AG09309 (cell line): ENCODE data around the gene JMJD8.

Experiments
- DNase-seq: peaks from one replicate; pipeline ENCODE4 v3.0.0-alpha.2; 2010; ENCODE audit warnings: low read depth
- H3K4me3 ChIP-seq: 2 replicates; pipeline ENCODE4 v1.5.1; 2011; ENCODE audit warnings: mild to moderate bottlenecking, low read depth, low read length, moderate library complexity; ENCODE audit not compliant: control insufficient read depth
- TF ChIP-seq, protein P1 (sequence below): IDR thresholded peaks from 2 replicates; pipeline ENCODE4 v1.5.1; 2011; ENCODE audit warnings: mild to moderate bottlenecking, low read depth, low read length, inconsistent platforms; ENCODE audit not compliant: insufficient read depth, control insufficient read depth; ENCODE audit errors: missing control alignments

The JMJD8 gene

DNA sequence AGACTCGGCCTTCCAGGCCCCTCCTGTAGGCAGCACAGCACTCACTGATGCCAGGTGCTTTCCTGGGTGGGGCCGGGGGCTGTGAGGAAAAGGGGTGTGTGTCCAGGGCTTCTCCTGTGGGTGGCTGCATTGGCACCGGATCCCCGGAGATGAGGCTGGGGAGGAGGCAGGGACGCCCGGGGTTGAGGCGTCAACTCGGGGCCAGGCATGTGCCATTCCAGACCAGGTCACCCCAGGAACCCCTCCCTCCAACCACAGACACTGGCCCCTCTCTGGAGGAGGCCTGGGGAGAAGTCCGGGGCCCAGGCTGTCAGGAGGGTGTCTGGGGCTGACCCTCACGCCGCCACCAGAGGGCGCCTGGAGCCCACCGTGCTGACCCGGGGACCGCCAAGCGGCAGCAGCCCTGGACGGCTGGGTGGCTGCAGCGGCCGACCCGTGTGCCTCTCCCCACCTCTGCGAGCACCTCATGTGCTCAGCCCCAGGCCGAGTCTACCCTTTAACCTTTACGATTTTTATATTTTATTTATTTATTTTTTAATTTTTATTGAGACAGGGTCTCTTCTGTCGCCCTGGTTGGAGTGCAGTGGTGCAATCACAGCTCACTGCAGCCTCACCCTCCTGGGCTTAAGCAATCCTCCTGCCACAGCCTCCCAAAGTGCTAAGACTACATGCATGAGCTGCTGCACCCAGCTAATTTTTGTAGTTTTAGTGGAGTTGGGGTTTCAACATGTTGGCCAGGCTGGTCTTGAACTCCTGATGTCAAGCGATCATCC, 27.6 kb upstream of the JMJD8 start:
- DNase-seq = no peak
- H3K4me3 ChIP-seq = no peak overlapping the region
- TF ChIP-seq, protein P1, sequence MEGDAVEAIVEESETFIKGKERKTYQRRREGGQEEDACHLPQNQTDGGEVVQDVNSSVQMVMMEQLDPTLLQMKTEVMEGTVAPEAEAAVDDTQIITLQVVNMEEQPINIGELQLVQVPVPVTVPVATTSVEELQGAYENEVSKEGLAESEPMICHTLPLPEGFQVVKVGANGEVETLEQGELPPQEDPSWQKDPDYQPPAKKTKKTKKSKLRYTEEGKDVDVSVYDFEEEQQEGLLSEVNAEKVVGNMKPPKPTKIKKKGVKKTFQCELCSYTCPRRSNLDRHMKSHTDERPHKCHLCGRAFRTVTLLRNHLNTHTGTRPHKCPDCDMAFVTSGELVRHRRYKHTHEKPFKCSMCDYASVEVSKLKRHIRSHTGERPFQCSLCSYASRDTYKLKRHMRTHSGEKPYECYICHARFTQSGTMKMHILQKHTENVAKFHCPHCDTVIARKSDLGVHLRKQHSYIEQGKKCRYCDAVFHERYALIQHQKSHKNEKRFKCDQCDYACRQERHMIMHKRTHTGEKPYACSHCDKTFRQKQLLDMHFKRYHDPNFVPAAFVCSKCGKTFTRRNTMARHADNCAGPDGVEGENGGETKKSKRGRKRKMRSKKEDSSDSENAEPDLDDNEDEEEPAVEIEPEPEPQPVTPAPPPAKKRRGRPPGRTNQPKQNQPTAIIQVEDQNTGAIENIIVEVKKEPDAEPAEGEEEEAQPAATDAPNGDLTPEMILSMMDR = peak; percentile 86

DNA sequence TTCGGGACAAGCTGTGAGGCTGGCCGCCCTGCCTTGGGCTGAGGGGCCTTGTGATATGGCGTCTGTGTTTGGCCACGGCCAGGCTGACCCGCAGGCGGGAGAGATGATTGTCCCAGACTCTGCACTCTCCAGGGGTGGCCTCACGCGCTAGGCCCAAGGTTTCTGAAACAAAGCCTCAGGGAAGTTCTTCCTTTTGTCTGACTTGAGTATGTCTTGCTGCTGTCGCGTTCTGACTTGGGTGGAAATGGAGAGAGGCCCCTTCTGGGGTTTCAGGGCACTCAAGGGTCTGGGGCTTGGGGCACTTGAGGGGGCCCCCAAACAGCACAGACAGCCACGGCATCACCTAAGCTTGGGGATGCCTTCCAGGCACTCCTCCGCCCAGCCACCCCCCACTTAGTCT, 26.9 kb upstream of the JMJD8 start:
- TF ChIP-seq, protein P1 = no peak
- no peak overlapping the region for H3K4me3 ChIP-seq
- no peak for DNase-seq

DNA sequence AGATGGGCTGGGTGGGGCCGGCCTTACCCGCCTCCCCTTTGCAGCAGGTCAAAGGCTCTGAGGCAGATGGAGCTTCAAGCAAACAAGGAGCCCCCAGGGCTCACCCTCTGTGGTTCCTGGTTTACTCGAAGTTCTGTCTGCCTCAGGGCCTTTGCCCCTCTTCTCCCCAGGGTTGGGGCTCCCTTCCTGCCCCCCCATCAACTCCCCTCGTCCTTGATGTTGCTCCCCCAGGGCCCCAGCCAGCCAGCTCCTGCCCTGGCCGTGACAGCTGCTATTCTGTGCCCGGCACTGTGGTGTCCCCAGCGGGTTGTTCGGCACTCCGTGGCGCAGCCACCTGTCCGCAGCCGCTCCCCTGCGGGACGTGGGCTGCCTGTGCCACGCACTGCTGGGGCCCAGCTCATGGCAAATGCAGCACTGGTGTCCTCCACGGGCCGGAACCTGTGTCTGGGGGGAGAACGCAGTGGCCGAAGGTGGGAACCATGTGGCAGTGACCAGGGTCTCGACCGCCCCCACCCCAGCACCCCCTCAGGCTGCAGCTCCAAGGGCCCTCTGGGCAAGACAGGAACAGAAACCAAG, 26.5 kb upstream of the JMJD8 start:
- DNase-seq = no peak
- H3K4me3 ChIP-seq = no peak overlapping the region
- TF ChIP-seq, protein P1 = no peak

DNA sequence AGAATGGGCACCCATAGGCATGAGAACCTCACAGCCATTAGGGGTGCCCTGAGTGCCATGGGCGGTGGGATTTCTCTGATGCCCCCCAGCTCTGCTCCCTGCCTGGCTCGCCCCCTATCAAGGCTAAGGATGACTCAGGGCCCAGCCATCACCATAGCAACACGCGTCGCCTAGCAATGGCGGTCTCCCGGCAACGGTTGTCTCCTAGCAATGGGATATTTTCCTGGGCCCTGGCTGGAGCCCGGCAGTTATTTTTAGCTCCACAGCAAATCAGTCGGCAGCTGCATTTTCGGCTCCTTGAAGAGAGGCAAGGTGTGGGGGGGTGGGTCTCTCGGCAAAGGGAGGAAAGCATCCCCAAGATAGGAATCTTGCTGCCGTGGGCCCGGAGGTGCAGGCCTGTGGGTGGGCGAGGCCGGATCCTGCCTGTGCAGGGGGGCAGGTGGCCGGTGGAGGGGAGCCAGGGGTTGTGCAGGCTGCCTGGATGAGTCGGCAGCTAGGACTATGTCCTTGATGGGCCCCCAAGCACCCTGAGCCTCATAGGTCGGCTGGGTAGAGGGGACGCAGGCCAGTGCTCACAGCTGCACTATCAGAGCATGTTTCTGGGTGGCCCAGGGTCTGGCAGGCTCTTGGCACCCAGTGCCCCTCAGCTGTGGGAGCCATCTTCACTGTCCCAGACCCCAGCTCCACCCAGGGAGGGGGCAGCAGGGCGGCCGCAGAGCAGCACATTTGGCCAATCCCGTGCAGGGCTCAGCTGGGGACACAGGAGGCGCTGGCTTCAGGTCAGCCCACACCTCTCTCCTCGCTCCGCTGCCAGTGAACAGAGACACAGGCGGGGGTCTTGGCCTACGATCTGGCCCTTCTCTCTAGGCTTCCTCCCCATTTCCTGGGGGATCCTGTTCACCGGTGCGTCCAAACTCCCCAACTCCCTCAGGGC, 25.7 kb upstream of the JMJD8 start:
- no peak overlapping the region for H3K4me3 ChIP-seq
- DNase-seq = no peak
- TF ChIP-seq, protein P1 = no peak

DNA sequence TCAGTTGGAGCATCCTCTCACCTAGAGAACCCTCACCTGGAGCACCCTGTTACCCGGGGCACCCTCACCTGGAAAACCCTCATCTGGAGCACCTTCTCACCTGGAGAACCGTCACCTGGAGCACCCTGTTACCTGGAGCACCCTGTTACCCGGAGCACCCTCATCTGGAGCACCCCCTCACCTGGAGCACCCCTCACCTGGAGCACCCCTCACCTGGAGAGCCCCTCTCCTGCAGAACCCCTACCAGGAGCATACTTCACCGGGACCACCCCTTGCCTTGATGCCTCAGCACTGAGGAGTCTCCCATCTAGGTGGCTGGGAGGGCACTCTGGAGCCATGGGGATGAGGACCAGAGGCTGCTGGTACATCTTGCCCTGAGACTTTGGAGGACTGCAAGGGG, 24.8 kb upstream of the JMJD8 start:
- TF ChIP-seq, protein P1 = no peak
- no peak for DNase-seq
- no peak overlapping the region for H3K4me3 ChIP-seq

DNA sequence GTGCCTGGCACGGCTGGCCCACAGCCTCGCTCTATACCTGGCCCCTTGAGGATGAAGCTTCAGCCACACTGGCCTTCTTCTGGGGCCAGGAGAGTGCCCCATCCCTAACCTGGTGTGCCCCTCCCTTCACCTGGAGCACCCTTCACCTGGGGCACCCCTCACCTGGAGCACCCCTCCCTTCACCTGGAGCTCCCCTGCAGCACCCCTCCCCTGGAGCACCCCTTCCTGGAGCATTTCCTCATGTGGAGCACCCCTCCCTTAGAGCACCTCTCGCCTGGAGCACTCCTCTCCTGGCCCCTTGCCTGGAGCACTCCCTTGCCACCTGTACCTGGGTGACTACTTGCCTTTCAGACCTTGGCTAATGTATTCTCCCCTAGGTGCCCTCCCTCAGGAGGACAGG, 23.9 kb upstream of the JMJD8 start:
- no peak overlapping the region for H3K4me3 ChIP-seq
- no peak for DNase-seq
- TF ChIP-seq, protein P1 = no peak
